Liver (tissue), 3 donors: Measurements from ENCODE around the gene ICAM3.

Experiments used
- RAD21 ChIP-seq, 2 donors: IDR thresholded peaks; 2 replicates each; pipeline ENCODE4 v1.6.1; 2016; ENCODE audit warnings: antibody characterized with exemption in 2 of 2, mild to moderate bottlenecking in 2 of 2
- TAF1 ChIP-seq: conservative IDR thresholded peaks from 2 replicates; pipeline ENCODE4 v1.6.1; 2016; ENCODE audit warnings: antibody characterized with exemption, mild to moderate bottlenecking
- TF ChIP-seq, protein P1 (sequence below): fragments of 150-350 bp; IDR thresholded peaks from 2 replicates; pipeline ENCODE4 v1.5.1; 2017; ENCODE audit warnings: improper control_type of control experiment, low read depth, low read length; ENCODE audit not compliant: missing input control
- TF ChIP-seq, protein P2 (sequence below): IDR thresholded peaks from 2 replicates; pipeline ENCODE4 v1.6.1; 2016; ENCODE audit warnings: antibody characterized with exemption
- TF ChIP-seq, protein P3 (sequence below): IDR thresholded peaks from 2 replicates; pipeline ENCODE4 v1.6.1; 2016; ENCODE audit warnings: antibody characterized with exemption
- donor health status: healthy.
- donor health status: healthy.

DNA sequence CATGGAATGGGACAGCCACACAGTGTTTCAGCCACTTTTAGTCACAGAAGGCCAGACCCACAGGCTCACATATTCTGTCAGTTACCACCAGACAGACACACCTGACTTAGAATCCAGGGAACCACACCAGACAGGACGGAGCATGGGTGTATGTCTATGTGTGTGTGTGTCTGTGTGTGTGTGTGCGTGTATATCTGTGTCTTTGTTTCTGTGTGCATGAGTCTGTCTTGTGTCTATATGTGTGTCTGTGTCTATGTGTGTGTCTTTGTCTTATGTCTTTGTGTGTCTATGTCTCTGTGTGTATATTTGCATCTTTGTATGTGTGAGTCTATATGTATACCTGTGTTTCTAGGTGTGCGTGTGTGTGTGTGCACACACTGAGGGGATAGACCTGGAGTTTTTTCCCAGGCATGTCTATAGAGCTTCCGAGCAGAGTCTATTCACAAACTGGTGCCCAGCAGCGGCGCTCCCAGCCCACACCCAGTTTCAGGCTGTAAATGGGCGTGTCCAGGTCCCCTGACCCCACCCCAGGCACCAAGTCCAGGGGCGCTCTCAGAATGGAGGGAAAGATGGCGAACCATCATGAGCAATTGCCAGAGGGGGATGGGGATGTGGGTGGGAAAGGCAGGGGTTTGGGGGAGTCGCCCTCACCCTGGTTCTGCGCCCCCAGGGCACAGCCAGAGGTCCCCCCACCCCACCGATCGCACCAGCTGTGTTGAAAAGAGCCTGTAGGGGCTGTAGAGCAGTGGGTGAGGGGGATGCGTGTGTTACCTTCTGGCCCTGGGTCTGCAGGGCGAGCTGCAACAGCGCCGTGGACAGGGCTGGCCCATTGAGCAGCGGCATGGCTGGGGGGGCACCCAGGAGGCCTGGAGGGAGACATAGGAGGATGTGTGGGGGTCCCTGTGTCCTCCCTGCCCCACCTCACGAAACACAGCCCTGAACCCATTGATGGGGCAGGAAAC is 17.3 kb downstream of the ICAM3 start:
- TF ChIP-seq, protein P1, sequence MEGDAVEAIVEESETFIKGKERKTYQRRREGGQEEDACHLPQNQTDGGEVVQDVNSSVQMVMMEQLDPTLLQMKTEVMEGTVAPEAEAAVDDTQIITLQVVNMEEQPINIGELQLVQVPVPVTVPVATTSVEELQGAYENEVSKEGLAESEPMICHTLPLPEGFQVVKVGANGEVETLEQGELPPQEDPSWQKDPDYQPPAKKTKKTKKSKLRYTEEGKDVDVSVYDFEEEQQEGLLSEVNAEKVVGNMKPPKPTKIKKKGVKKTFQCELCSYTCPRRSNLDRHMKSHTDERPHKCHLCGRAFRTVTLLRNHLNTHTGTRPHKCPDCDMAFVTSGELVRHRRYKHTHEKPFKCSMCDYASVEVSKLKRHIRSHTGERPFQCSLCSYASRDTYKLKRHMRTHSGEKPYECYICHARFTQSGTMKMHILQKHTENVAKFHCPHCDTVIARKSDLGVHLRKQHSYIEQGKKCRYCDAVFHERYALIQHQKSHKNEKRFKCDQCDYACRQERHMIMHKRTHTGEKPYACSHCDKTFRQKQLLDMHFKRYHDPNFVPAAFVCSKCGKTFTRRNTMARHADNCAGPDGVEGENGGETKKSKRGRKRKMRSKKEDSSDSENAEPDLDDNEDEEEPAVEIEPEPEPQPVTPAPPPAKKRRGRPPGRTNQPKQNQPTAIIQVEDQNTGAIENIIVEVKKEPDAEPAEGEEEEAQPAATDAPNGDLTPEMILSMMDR: no peak
- TF ChIP-seq, protein P2, sequence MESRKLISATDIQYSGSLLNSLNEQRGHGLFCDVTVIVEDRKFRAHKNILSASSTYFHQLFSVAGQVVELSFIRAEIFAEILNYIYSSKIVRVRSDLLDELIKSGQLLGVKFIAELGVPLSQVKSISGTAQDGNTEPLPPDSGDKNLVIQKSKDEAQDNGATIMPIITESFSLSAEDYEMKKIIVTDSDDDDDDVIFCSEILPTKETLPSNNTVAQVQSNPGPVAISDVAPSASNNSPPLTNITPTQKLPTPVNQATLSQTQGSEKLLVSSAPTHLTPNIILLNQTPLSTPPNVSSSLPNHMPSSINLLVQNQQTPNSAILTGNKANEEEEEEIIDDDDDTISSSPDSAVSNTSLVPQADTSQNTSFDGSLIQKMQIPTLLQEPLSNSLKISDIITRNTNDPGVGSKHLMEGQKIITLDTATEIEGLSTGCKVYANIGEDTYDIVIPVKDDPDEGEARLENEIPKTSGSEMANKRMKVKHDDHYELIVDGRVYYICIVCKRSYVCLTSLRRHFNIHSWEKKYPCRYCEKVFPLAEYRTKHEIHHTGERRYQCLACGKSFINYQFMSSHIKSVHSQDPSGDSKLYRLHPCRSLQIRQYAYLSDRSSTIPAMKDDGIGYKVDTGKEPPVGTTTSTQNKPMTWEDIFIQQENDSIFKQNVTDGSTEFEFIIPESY: no peak
- no peak for TF ChIP-seq TAF1
- TF ChIP-seq, protein P3, sequence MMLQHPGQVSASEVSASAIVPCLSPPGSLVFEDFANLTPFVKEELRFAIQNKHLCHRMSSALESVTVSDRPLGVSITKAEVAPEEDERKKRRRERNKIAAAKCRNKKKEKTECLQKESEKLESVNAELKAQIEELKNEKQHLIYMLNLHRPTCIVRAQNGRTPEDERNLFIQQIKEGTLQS: no peak
- TF ChIP-seq RAD21 (IDR thresholded peaks at IDR 0.05): no peak
